WTC11 (cell line): ENCODE measurements around the gene PPP1R14D. TPM values are rescaled to one million over a fixed set of nuclear protein-coding genes. Genes with fewer than 3 reads are reported as not detected.

ENCODE experiments used
- ATAC-seq: fragments of 200-7000 bp; cut with Tn5 transposase; 2 replicates; pipeline ENCODE4 v1.10.0; 2021; ENCODE audit warnings: mild to moderate bottlenecking, moderate library complexity
- CTCF ChIA-PET: fragments of 300-600 bp; sonication (Branson Sonifier 250); formaldehyde crosslinking; loops from one replicate; lab custom pipeline; 2021; ENCODE audit warnings: antibody characterized with exemption; lab: Charles Lee
- POLR2A ChIA-PET: fragments of 350-600 bp; sonication (Branson Sonifier 250); formaldehyde crosslinking; loops from one replicate; lab custom pipeline; 2021; ENCODE audit warnings: antibody characterized with exemption; lab: Charles Lee
- DNase-seq: peaks from one replicate; pipeline ENCODE4 v3.0.0; 2021; ENCODE audit warnings: low spot score
- H3K27ac Mint-ChIP-seq: 2 replicates; pipeline ENCODE4 v1.8.0; 2021; ENCODE audit warnings: mixed read lengths
- H3K27me3 Mint-ChIP-seq: 2 replicates; pipeline ENCODE4 v1.8.0; 2021; ENCODE audit warnings: low read depth, mild to moderate bottlenecking, moderate library complexity, mixed read lengths
- H3K36me3 Mint-ChIP-seq: 2 replicates; pipeline ENCODE4 v1.8.0; 2021; ENCODE audit warnings: mixed read lengths
- H3K4me1 Mint-ChIP-seq: 2 replicates; pipeline ENCODE4 v1.8.0; 2022; ENCODE audit warnings: mixed read lengths
- H3K4me3 Mint-ChIP-seq: 2 replicates; pipeline ENCODE4 v1.8.0; 2021; ENCODE audit warnings: mild to moderate bottlenecking, moderate library complexity, mixed read lengths
- H3K9me3 Mint-ChIP-seq: 2 replicates; pipeline ENCODE4 v1.8.0; 2021; ENCODE audit warnings: mixed read lengths
- CBFB ChIP-seq: sonication (generic); formaldehyde crosslinking; IDR thresholded peaks from 2 replicates; pipeline ENCODE4 v1.8.1; 2022; ENCODE audit warnings: mild to moderate bottlenecking, low read depth, missing genetic modification reagents
- ELF4 ChIP-seq: sonication (generic); formaldehyde crosslinking; IDR thresholded peaks from 2 replicates; pipeline ENCODE4 v1.8.1; 2022; ENCODE audit warnings: low read depth, mild to moderate bottlenecking, moderate library complexity, missing genetic modification reagents
- EMX1 ChIP-seq: fragments of 250-450 bp; sonication (Bioruptor Pico); IDR thresholded peaks from 2 replicates; pipeline ENCODE4 v1.8.0; 2021; ENCODE audit warnings: mild to moderate bottlenecking
- IRF2 ChIP-seq: sonication (generic); formaldehyde crosslinking; IDR thresholded peaks from 2 replicates; pipeline ENCODE4 v1.8.0; 2022; ENCODE audit warnings: low read depth, missing genetic modification reagents, borderline replicate concordance
- JUN ChIP-seq: sonication (generic); formaldehyde crosslinking; IDR thresholded peaks from 2 replicates; pipeline ENCODE4 v1.8.0; 2023; ENCODE audit warnings: mild to moderate bottlenecking, missing genetic modification reagents
- SMAD3 ChIP-seq: sonication (generic); formaldehyde crosslinking; IDR thresholded peaks from 2 replicates; pipeline ENCODE4 v1.8.0; 2022; ENCODE audit warnings: missing genetic modification reagents, mild to moderate bottlenecking, borderline replicate concordance
- SOX15 ChIP-seq: fragments of 250-450 bp; sonication (Bioruptor Pico); IDR thresholded peaks from 2 replicates; pipeline ENCODE4 v1.9.0; 2021; ENCODE audit warnings: mild to moderate bottlenecking
- TEAD1 ChIP-seq: sonication (generic); formaldehyde crosslinking; IDR thresholded peaks from 2 replicates; pipeline ENCODE4 v1.8.0; 2022; ENCODE audit warnings: mild to moderate bottlenecking, missing genetic modification reagents
- ZNF219 ChIP-seq: sonication (generic); formaldehyde crosslinking; IDR thresholded peaks from 2 replicates; pipeline ENCODE4 v1.8.0; 2023; ENCODE audit warnings: missing genetic modification reagents, mild to moderate bottlenecking, borderline replicate concordance
- ZNF317 ChIP-seq: sonication (generic); formaldehyde crosslinking; IDR thresholded peaks from 2 replicates; pipeline ENCODE4 v1.8.1; 2023; ENCODE audit warnings: low read depth, mild to moderate bottlenecking, moderate library complexity, missing genetic modification reagents, borderline replicate concordance
- total RNA-seq: library from RNA; stranded (reverse); gene quantifications from 3 replicates; pipeline ENCODE4 v1.2.3, GENCODE V29; 2021
- TF ChIP-seq, protein P1 (sequence below): sonication (generic); formaldehyde crosslinking; IDR thresholded peaks from 2 replicates; pipeline ENCODE4 v1.8.0; 2022; ENCODE audit warnings: mild to moderate bottlenecking, missing genetic modification reagents
- TF ChIP-seq, protein P2 (sequence below): sonication (generic); formaldehyde crosslinking; IDR thresholded peaks from 2 replicates; pipeline ENCODE4 v1.8.1; 2023; ENCODE audit warnings: mild to moderate bottlenecking, moderate library complexity, missing genetic modification reagents
- TF ChIP-seq, protein P3 (sequence below): sonication (generic); formaldehyde crosslinking; IDR thresholded peaks from 2 replicates; pipeline ENCODE4 v1.8.1; 2022; ENCODE audit warnings: mild to moderate bottlenecking, moderate library complexity, missing genetic modification reagents
- TF ChIP-seq, protein P4 (sequence below): sonication (generic); formaldehyde crosslinking; IDR thresholded peaks from 2 replicates; pipeline ENCODE4 v1.8.1; 2022; ENCODE audit warnings: low read depth, mild to moderate bottlenecking, moderate library complexity, missing genetic modification reagents, borderline replicate concordance
- TF ChIP-seq, protein P5 (sequence below): sonication (generic); formaldehyde crosslinking; IDR thresholded peaks from 2 replicates; pipeline ENCODE4 v1.8.1; 2022; ENCODE audit warnings: missing genetic modification reagents, borderline replicate concordance
- TF ChIP-seq, protein P6 (sequence below): fragments of 250-450 bp; sonication (Bioruptor Pico); IDR thresholded peaks from 2 replicates; pipeline ENCODE4 v1.9.0; 2021; ENCODE audit warnings: mild to moderate bottlenecking
- TF ChIP-seq, protein P7 (sequence below): sonication (generic); formaldehyde crosslinking; IDR thresholded peaks from 2 replicates; pipeline ENCODE4 v1.8.1; 2023; ENCODE audit warnings: mild to moderate bottlenecking, missing genetic modification reagents, moderate library complexity

PPP1R14D gene
- total RNA-seq, 1 experiment from 2014 or later: not detected

DNA sequence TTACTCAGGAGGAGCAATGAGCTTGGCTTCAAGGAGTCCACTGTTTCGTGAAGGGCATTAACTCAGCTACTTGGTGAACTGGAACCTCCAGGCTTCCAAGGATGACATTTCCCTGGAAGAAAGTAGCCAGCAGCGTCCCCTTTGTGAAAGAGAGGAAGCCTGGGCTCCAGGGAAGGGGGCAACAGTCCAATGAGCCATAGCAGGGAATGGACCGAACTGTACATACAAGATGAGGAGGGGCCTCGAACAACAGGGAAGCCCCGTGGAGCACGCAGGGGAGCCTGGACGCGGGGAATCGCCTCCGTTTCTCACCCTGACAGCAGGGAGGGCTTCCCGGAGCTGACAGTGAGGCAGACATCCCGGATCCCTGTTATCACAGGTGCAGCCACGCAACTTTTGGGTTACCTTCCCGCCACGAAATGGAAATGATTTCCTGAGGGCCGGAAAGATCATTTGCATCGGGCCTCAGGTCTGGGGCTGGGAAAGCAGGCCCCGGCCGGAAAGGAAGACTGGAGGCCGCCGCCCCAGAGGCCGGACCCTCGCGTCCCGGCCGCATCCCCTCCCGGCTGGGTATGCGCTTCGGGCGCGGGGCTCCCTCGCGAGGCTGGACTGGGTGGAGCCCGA, 14.9 kb upstream of the PPP1R14D start:
- TF ChIP-seq IRF2 (CRISPR knock-in tag) (no peak), SOX15 (CRISPR knock-in tag) (no peak), ELF4 (CRISPR knock-in tag) (no peak), EMX1 (no peak), JUN (CRISPR knock-in tag) (no peak), TEAD1 (no peak)
- TF ChIP-seq, protein P1, sequence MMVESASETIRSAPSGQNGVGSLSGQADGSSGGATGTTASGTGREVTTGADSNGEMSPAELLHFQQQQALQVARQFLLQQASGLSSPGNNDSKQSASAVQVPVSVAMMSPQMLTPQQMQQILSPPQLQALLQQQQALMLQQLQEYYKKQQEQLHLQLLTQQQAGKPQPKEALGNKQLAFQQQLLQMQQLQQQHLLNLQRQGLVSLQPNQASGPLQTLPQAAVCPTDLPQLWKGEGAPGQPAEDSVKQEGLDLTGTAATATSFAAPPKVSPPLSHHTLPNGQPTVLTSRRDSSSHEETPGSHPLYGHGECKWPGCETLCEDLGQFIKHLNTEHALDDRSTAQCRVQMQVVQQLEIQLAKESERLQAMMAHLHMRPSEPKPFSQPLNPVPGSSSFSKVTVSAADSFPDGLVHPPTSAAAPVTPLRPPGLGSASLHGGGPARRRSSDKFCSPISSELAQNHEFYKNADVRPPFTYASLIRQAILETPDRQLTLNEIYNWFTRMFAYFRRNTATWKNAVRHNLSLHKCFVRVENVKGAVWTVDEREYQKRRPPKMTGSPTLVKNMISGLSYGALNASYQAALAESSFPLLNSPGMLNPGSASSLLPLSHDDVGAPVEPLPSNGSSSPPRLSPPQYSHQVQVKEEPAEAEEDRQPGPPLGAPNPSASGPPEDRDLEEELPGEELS (CRISPR knock-in tag): no peak
- TF ChIP-seq, protein P2, sequence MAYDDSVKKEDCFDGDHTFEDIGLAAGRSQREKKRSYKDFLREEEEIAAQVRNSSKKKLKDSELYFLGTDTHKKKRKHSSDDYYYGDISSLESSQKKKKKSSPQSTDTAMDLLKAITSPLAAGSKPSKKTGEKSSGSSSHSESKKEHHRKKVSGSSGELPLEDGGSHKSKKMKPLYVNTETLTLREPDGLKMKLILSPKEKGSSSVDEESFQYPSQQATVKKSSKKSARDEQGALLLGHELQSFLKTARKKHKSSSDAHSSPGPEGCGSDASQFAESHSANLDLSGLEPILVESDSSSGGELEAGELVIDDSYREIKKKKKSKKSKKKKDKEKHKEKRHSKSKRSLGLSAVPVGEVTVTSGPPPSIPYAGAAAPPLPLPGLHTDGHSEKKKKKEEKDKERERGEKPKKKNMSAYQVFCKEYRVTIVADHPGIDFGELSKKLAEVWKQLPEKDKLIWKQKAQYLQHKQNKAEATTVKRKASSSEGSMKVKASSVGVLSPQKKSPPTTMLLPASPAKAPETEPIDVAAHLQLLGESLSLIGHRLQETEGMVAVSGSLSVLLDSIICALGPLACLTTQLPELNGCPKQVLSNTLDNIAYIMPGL: no peak; the same call in 1 of the 2 replicates
- TF ChIP-seq, protein P3, sequence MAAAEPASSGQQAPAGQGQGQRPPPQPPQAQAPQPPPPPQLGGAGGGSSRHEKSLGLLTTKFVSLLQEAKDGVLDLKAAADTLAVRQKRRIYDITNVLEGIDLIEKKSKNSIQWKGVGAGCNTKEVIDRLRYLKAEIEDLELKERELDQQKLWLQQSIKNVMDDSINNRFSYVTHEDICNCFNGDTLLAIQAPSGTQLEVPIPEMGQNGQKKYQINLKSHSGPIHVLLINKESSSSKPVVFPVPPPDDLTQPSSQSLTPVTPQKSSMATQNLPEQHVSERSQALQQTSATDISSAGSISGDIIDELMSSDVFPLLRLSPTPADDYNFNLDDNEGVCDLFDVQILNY (CRISPR knock-in tag): no peak
- TF ChIP-seq, all 79 proteins: peak for 0
- ChIA-PET POLR2A (interaction anchor here (1.3 to 2.6 kb wide), 8 partner anchors 14 to 97 kb away, joined by 3 to 15 read pairs (median 8); partner anchors contain the start of genes DNAJC17, GCHFR, RHOV and VPS18), CTCF (interaction anchor here (0.6 to 9.6 kb wide), 19 partner anchors 10 to 110 kb away, joined by 3 to 177 read pairs (median 4); partner anchors contain the start of genes CHAC1, GCHFR and VPS18)
- ATAC-seq: no peak
- Mint-ChIP-seq H3K9me3 (no peaks in the 10 kb centered on the region), H3K36me3 (peaks cover 9% of the 10 kb centered on the region), H3K4me3 (peak overlapping the region; percentile 85), H3K4me1 (peaks cover 41% of the 10 kb centered on the region), H3K27me3 (no peaks in the 10 kb centered on the region; the same call in 1 of the 2 replicates), H3K27ac (peak overlapping the region; percentile 74; the same call in 1 of the 2 replicates)
- DNase-seq: no peak

DNA sequence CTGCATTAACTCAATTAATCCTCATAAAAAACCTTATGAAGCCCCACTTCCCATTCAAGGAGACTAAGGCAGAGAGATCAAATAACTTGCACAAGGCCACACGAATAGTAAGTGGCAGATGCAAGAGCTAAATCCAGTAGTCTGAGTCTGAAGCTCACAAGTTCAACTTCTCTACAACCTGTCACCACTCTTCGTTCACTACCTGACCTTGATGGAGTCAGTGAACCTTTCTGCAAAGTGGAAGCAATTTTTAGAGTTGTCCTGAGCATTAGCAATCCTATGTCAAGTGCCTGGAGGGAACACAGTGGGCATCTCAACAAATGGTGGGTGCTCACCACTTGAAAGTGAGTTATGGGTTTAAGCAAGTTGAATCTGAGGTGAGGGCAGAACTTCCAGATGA, 13.2 kb upstream of the PPP1R14D start:
- POLR2A ChIA-PET: interaction anchor here (0.6 kb wide), 1 partner anchor 359 kb away, joined by 3 read pairs; no protein-coding TSS in a partner anchor
- Mint-ChIP-seq H3K27me3 (no peaks in the 10 kb centered on the region; the same call in 1 of the 2 replicates), H3K4me3 (no peak overlapping the region), H3K36me3 (no peaks in the 10 kb centered on the region; the same call in none of the 2 replicates), H3K9me3 (no peaks in the 10 kb centered on the region), H3K27ac (no peak overlapping the region), H3K4me1 (peaks cover 25% of the 10 kb centered on the region)
- TF ChIP-seq, protein P4, sequence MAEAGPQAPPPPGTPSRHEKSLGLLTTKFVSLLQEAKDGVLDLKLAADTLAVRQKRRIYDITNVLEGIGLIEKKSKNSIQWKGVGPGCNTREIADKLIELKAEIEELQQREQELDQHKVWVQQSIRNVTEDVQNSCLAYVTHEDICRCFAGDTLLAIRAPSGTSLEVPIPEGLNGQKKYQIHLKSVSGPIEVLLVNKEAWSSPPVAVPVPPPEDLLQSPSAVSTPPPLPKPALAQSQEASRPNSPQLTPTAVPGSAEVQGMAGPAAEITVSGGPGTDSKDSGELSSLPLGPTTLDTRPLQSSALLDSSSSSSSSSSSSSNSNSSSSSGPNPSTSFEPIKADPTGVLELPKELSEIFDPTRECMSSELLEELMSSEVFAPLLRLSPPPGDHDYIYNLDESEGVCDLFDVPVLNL (CRISPR knock-in tag): no peak
- TF ChIP-seq, protein P5, sequence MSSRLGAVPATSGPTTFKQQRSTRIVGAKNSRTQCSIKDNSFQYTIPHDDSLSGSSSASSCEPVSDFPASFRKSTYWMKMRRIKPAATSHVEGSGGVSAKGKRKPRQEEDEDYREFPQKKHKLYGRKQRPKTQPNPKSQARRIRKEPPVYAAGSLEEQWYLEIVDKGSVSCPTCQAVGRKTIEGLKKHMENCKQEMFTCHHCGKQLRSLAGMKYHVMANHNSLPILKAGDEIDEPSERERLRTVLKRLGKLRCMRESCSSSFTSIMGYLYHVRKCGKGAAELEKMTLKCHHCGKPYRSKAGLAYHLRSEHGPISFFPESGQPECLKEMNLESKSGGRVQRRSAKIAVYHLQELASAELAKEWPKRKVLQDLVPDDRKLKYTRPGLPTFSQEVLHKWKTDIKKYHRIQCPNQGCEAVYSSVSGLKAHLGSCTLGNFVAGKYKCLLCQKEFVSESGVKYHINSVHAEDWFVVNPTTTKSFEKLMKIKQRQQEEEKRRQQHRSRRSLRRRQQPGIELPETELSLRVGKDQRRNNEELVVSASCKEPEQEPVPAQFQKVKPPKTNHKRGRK (CRISPR knock-in tag): no peak
- no peak for TF ChIP-seq ZNF317
- TF ChIP-seq, protein P6, sequence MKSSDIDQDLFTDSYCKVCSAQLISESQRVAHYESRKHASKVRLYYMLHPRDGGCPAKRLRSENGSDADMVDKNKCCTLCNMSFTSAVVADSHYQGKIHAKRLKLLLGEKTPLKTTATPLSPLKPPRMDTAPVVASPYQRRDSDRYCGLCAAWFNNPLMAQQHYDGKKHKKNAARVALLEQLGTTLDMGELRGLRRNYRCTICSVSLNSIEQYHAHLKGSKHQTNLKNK (CRISPR knock-in tag): no peak
- TF ChIP-seq ZNF219 (CRISPR knock-in tag): no peak
- TF ChIP-seq ELF4 (CRISPR knock-in tag): no peak
- TF ChIP-seq, protein P7, sequence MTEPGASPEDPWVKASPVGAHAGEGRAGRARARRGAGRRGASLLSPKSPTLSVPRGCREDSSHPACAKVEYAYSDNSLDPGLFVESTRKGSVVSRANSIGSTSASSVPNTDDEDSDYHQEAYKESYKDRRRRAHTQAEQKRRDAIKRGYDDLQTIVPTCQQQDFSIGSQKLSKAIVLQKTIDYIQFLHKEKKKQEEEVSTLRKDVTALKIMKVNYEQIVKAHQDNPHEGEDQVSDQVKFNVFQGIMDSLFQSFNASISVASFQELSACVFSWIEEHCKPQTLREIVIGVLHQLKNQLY (CRISPR knock-in tag): no peak
- TF ChIP-seq SMAD3 (CRISPR knock-in tag): no peak
- TF ChIP-seq CBFB (CRISPR knock-in tag): no peak
- no peak for TF ChIP-seq JUN (CRISPR knock-in tag)
- no peak for DNase-seq
- ATAC-seq: no peak
- CTCF ChIA-PET: interaction anchor here (1.7 kb wide), 1 partner anchor 16 kb away, joined by 3 read pairs; no protein-coding TSS in a partner anchor
